A549 (cell line): ENCODE measurements around the gene PIKFYVE. TPM values are rescaled to one million over a fixed set of nuclear protein-coding genes. Genes with fewer than 3 reads are reported as not detected.

Experiments
- ATAC-seq, 2 experiments: fragments of 200-7000 bp in 1 of 2; fragments of >200 bp in 1 of 2; cut with Nextera tagmentation in 1 of 2; cut with Tn5 transposase in 1 of 2; 3 replicates each; pipeline versions ENCODE4 v1.8.0 to v1.9.1; 2018 to 2020; ENCODE audit warnings: mild to moderate bottlenecking in 1 of 2, moderate library complexity in 1 of 2
- CTCF ChIA-PET: fragments of 300-600 bp; sonication (Branson Sonifier 250); formaldehyde crosslinking; extraction: SDS; loops from one replicate; lab custom pipeline; 2021; ENCODE audit warnings: antibody characterized with exemption, inconsistent platforms; lab: Yijun Ruan, JAX
- POLR2A ChIA-PET: fragments of 350-600 bp; formaldehyde crosslinking; extraction: SDS; loops from one replicate; lab custom pipeline; 2021; ENCODE audit warnings: antibody characterized with exemption, inconsistent platforms; lab: Yijun Ruan, JAX
- DNase-seq, 2 experiments: peaks; one replicate each; pipeline versions ENCODE4 v3.0.0 to v3.0.0-alpha.2; 2011 to 2016; ENCODE audit warnings: low read depth in 1 of 2, low spot score in 1 of 2
- FAIRE-seq: peaks from 2 replicates; lab custom pipeline; 2011; peaks lifted over from hg19 to GRCh38; lab: Jason Lieb, UNC
- H3K27ac ChIP-seq, 2 experiments: fragments of >200 bp; sonication (Bioruptor Twin); formaldehyde crosslinking; 3 replicates each; pipeline ENCODE4 v1.5.1; 2016 to 2017
- H3K4me1 ChIP-seq: fragments of >200 bp; sonication (Bioruptor Twin); formaldehyde crosslinking; 3 replicates; pipeline ENCODE4 v1.6.1; 2016
- H3K4me2 ChIP-seq: fragments of >200 bp; sonication (Bioruptor Twin); formaldehyde crosslinking; 3 replicates; pipeline ENCODE4 v1.6.1; 2016
- H3K4me3 ChIP-seq: fragments of >200 bp; sonication (Bioruptor Twin); formaldehyde crosslinking; 3 replicates; pipeline ENCODE4 v1.5.1; 2016
- H3K9me3 ChIP-seq: fragments of >200 bp; sonication (Bioruptor Twin); formaldehyde crosslinking; 3 replicates; pipeline ENCODE4 v1.6.1; 2016
- BCL3 ChIP-seq: fragments of >200 bp; sonication (Bioruptor Twin); formaldehyde crosslinking; IDR thresholded peaks from 3 replicates; pipeline ENCODE4 v1.6.1; 2016
- CEBPB ChIP-seq, 2 experiments: fragments of >200 bp in 1 of 2; sonication (Bioruptor Twin) in 1 of 2; formaldehyde crosslinking in 1 of 2; IDR thresholded peaks; 2 replicates each; pipeline ENCODE4 v1.6.1; 2012 to 2016
- E2F6 ChIP-seq: IDR thresholded peaks from 2 replicates; pipeline ENCODE4 v1.6.1; 2012; ENCODE audit warnings: low read depth, borderline replicate concordance
- EP300 ChIP-seq, 2 experiments: fragments of >200 bp; sonication (Bioruptor Twin); formaldehyde crosslinking; IDR thresholded peaks; 2 replicates in 1 of 2; 3 replicates in 1 of 2; pipeline ENCODE4 v1.6.1; 2016 to 2017
- ESRRA ChIP-seq: fragments of 150-350 bp; IDR thresholded peaks from 2 replicates; pipeline ENCODE4 v1.6.1; 2014; ENCODE audit warnings: mild to moderate bottlenecking, low read length, borderline replicate concordance
- FOSL2 ChIP-seq, 2 experiments: fragments of 450-650 bp in 1 of 2; fragments of >200 bp in 1 of 2; sonication (Bioruptor Twin) in 1 of 2; formaldehyde crosslinking; IDR thresholded peaks; 2 replicates each; pipeline versions ENCODE4 v1.5.0 to v1.6.1; 2016 to 2020; ENCODE audit warnings: mild to moderate bottlenecking in 1 of 2, moderate library complexity in 1 of 2
- HMGXB4 ChIP-seq: fragments of 250-450 bp; sonication (Bioruptor Pico); IDR thresholded peaks from 2 replicates; pipeline ENCODE4 v1.5.0; 2021; ENCODE audit warnings: mild to moderate bottlenecking, moderate library complexity, borderline replicate concordance
- HOXB5 ChIP-seq: fragments of 250-450 bp; sonication (Bioruptor Pico); IDR thresholded peaks from 2 replicates; pipeline ENCODE4 v1.5.0; 2020; ENCODE audit warnings: mild to moderate bottlenecking, moderate library complexity
- NFE2L2 ChIP-seq: fragments of 150-350 bp; conservative IDR thresholded peaks from 2 replicates; pipeline ENCODE4 v1.6.1; 2014; ENCODE audit warnings: low read length
- PHF8 ChIP-seq: fragments of 200-600 bp; sonication (generic); IDR thresholded peaks from 2 replicates; pipeline ENCODE4 v1.6.1; 2016; ENCODE audit warnings: low read depth, mild to moderate bottlenecking, antibody characterized with exemption, moderate library complexity, borderline replicate concordance
- POLR2A ChIP-seq: IDR thresholded peaks from 2 replicates; pipeline ENCODE4 v1.6.1; 2012; ENCODE audit warnings: mild to moderate bottlenecking, low read length
- POLR2AphosphoS2 ChIP-seq: conservative IDR thresholded peaks from 2 replicates; pipeline ENCODE4 v1.6.1; 2012; ENCODE audit warnings: low read length, improper control_type of control experiment, inconsistent platforms
- REST ChIP-seq: fragments of 200-600 bp; sonication (generic); IDR thresholded peaks from 2 replicates; pipeline ENCODE4 v1.6.1; 2016; ENCODE audit warnings: antibody characterized with exemption, mild to moderate bottlenecking, moderate library complexity
- RFX5 ChIP-seq: fragments of 450-650 bp; IDR thresholded peaks from 2 replicates; pipeline ENCODE4 v1.7.1; 2014; ENCODE audit warnings: antibody characterized with exemption, mild to moderate bottlenecking, moderate library complexity
- RNF2 ChIP-seq: fragments of 200-600 bp; sonication (generic); IDR thresholded peaks from 2 replicates; pipeline ENCODE4 v1.6.1; 2016; ENCODE audit warnings: low read depth, mild to moderate bottlenecking, antibody characterized with exemption, moderate library complexity, borderline replicate concordance
- SMC3 ChIP-seq: fragments of >200 bp; sonication (Bioruptor Twin); formaldehyde crosslinking; IDR thresholded peaks from 3 replicates; pipeline ENCODE4 v1.6.1; 2018; ENCODE audit warnings: inconsistent platforms
- TP53 ChIP-seq: fragments of 250-450 bp; sonication (Bioruptor Pico); IDR thresholded peaks from 2 replicates; pipeline ENCODE4 v1.5.0; 2021; ENCODE audit warnings: mild to moderate bottlenecking, moderate library complexity
- USF2 ChIP-seq: fragments of 450-650 bp; IDR thresholded peaks from 2 replicates; pipeline ENCODE4 v1.6.1; 2014; ENCODE audit warnings: antibody characterized with exemption
- ZC3H11A ChIP-seq: fragments of 450-650 bp; IDR thresholded peaks from 2 replicates; pipeline ENCODE4 v1.6.1; 2014; ENCODE audit warnings: antibody characterized with exemption, mild to moderate bottlenecking
- ZFP36 ChIP-seq: fragments of 450-650 bp; IDR thresholded peaks from 2 replicates; pipeline ENCODE4 v1.6.1; 2014; ENCODE audit warnings: borderline replicate concordance; ENCODE audit not compliant: partially characterized antibody
- WGBS: methylation state at CpG from one replicate; pipeline ENCODE4 v1.1.6; 2017; ENCODE audit errors: missing lambda C conversion rate; 5-methylcytosine and 5-hydroxymethylcytosine counted together
- polyA plus RNA-seq, 4 experiments: library from polyadenylated mRNA; depleted of rRNA in 3 of 4; stranded (reverse); fragments of >200 nt; fragmentation: RNase III in 1 of 4; extraction: RNeasy Plus Mini Kit Qiagen cat#74134 plus additional on column Dnase treatment in 1 of 4; gene quantifications; 2 replicates in 3 of 4; 3 replicates in 1 of 4; pipeline ENCODE4 v1.2.3, GENCODE V29; 2011 to 2017

PIKFYVE gene
- polyA plus RNA-seq, 2 of the 4 experiments (the other 2 are of a cell fraction) = 6.5 to 19.3 TPM

- ATAC-seq (no peak), FAIRE-seq (no peak), DNase-seq (no peak)
- WGBS = 100% methylated on average over 2 of the region's 2 CpGs
- Histone ChIP-seq H3K4me3 (no peak overlapping the region), H3K4me1 (peaks cover 39% of the 10 kb centered on the region), H3K9me3 (no peaks in the 10 kb centered on the region), H3K27ac (no peak overlapping the region), H3K4me2 (no peak overlapping the region)
- no peak for TF ChIP-seq CEBPB (IDR thresholded peaks at IDR 0.05)
- TF ChIP-seq FOSL2 (IDR thresholded peaks at IDR 0.05) = no peak
- TF ChIP-seq FOSL2 (CRISPR knock-in tag; IDR thresholded peaks at IDR 0.05) = no peak
- no peak for TF ChIP-seq RFX5
- no peak for TF ChIP-seq REST
- no peak for TF ChIP-seq HMGXB4 (CRISPR knock-in tag)
- no peak for TF ChIP-seq BCL3
- TF ChIP-seq POLR2A = no peak
- TF ChIP-seq ZC3H11A = no peak
- TF ChIP-seq ZFP36 = no peak
- TF ChIP-seq USF2 = no peak
- ChIA-PET POLR2A (interaction anchor here (0.6 kb wide), 1 partner anchor 15 kb away, joined by 3 read pairs; no protein-coding TSS in a partner anchor), CTCF (interaction anchor here (1.3 to 2.7 kb wide), 2 partner anchors 15 to 74 kb away, joined by 5 to 11 read pairs; no protein-coding TSS in a partner anchor)
These were observed 16.8 kb upstream of the PIKFYVE start for GRCh38 chr2:208249296-208249695.

- DNase-seq (no peak), ATAC-seq (no peak), FAIRE-seq (no peak)
- TF ChIP-seq EP300 (IDR thresholded peaks at IDR 0.05) = no peak
- no peak for TF ChIP-seq RNF2
- TF ChIP-seq CEBPB (IDR thresholded peaks at IDR 0.05) = peak; percentile 15 to 47; a peak in 2 of 4 replicates
- no peaks in the 10 kb centered on the region for H3K9me3 ChIP-seq
- peak overlapping the region in 1 of 2 experiments; percentile 24; a peak in 1 of 6 replicates for H3K27ac ChIP-seq
- H3K4me1 ChIP-seq = peaks cover 39% of the 10 kb centered on the region
- H3K4me2 ChIP-seq = peak overlapping the region; percentile 83
- 40% methylated on average over 2 of the region's 2 CpGs for WGBS
- ChIA-PET CTCF (interaction anchor here (0.6 to 2.7 kb wide), 3 partner anchors 8 to 94 kb away, joined by 3 to 11 read pairs (median 3); no protein-coding TSS in a partner anchor), POLR2A (no interaction called here)
- H3K4me3 ChIP-seq = no peak overlapping the region
These were observed 15.7 kb upstream of the PIKFYVE start for GRCh38 chr2:208250388-208250787.

- no peak for FAIRE-seq
- H3K4me3 ChIP-seq = no peak overlapping the region
These were observed 15.0 kb upstream of the PIKFYVE start for GRCh38 chr2:208251098-208251497.

More at GRCh38 chr2:208251098-208251497, 15.0 kb upstream of the PIKFYVE start:
- TF ChIP-seq POLR2AphosphoS2 = no peak
- no peak for TF ChIP-seq TP53
- TF ChIP-seq SMC3 = no peak
- TF ChIP-seq PHF8 = no peak
- no peak for TF ChIP-seq FOSL2 (IDR thresholded peaks at IDR 0.05)
- TF ChIP-seq FOSL2 (CRISPR knock-in tag; IDR thresholded peaks at IDR 0.05) = no peak
- no peak for TF ChIP-seq E2F6
- TF ChIP-seq NFE2L2 = no peak
- no peak for TF ChIP-seq HOXB5 (CRISPR knock-in tag)
- no peak for TF ChIP-seq ESRRA
- DNase-seq (no peak), ATAC-seq (no peak)
- Histone ChIP-seq H3K4me2 (peak overlapping the region; percentile 83; the same call in 2 of the 3 replicates), H3K27ac (peak overlapping the region in 1 of 2 experiments; percentile 24; a peak in 1 of 6 replicates), H3K4me1 (peaks cover 42% of the 10 kb centered on the region), H3K9me3 (no peaks in the 10 kb centered on the region)
- CTCF ChIA-PET = interaction anchor here (0.7 to 4.3 kb wide), 4 partner anchors 9 to 505 kb away, joined by 3 to 64 read pairs (median 3); no protein-coding TSS in a partner anchor
- WGBS = 87% methylated on average over 4 of the region's 4 CpGs
- POLR2A ChIA-PET = no interaction called here
